Breast epithelium (tissue), 4 donors: Measurements from ENCODE around the gene RBM5. TPM values are rescaled to one million over a fixed set of nuclear protein-coding genes. Genes with fewer than 3 reads are reported as not detected.
A peak's percentile ranks its signal among the peaks of the same experiment; 100 is the strongest.

Experiments
- DNase-seq, 2 donors: peaks; one replicate each; pipeline ENCODE4 v3.0.0-alpha.2; 2019; ENCODE audit warnings: low spot score in 2 of 2
- H3K27ac ChIP-seq, 2 donors: fragments of 200-600 bp; sonication (generic) in 1 of 2; one replicate each; pipeline ENCODE4 v1.5.1; 2016 to 2019; ENCODE audit warnings: mild to moderate bottlenecking in 1 of 2
- H3K27me3 ChIP-seq, 2 donors: fragments of 200-600 bp; sonication (generic) in 1 of 2; one replicate each; pipeline versions ENCODE4 v1.5.1 to v1.6.0; 2017 to 2019; ENCODE audit warnings: control low read depth in 1 of 2, mild to moderate bottlenecking in 1 of 2
- H3K36me3 ChIP-seq: fragments of 200-600 bp; one replicate; pipeline ENCODE4 v1.5.1; 2019
- H3K4me1 ChIP-seq, 2 donors: fragments of 200-600 bp; sonication (generic); one replicate each; pipeline ENCODE4 v1.5.1; 2016 to 2019; ENCODE audit warnings: control low read depth in 1 of 2
- H3K4me3 ChIP-seq, 3 donors: fragments of 200-600 bp; sonication (generic); 1 replicate in 2 of 3; 2 replicates in 1 of 3; pipeline ENCODE4 v1.5.1; 2016 to 2019; ENCODE audit warnings: mild to moderate bottlenecking in 3 of 3, moderate library complexity in 2 of 3
- H3K9me3 ChIP-seq, 2 donors: fragments of 200-600 bp; sonication (generic) in 1 of 2; one replicate each; pipeline ENCODE4 v1.5.1; 2016 to 2019; ENCODE audit warnings: control low read depth in 1 of 2
- CTCF ChIP-seq, 3 donors: fragments of 450-650 bp; IDR thresholded peaks; one replicate each; pipeline ENCODE4 v1.5.1; 2016 to 2017; ENCODE audit warnings: antibody characterized with exemption in 3 of 3, mild to moderate bottlenecking in 3 of 3, moderate library complexity in 3 of 3
- POLR2A ChIP-seq: fragments of 450-650 bp; IDR thresholded peaks from one replicate; pipeline ENCODE4 v1.6.1; 2016; ENCODE audit warnings: antibody characterized with exemption, mild to moderate bottlenecking, moderate library complexity
- POLR2AphosphoS5 ChIP-seq, 3 donors: sonication (generic); formaldehyde crosslinking; IDR thresholded peaks; one replicate each; pipeline ENCODE4 v1.6.1; 2017; ENCODE audit warnings: antibody characterized with exemption in 3 of 3
- intact Hi-C: fragments of 100-400 bp; cut with DNase I; formaldehyde crosslinking; loops from one replicate; pipeline ENCODE4 v1.15.1; 2023; ENCODE audit warnings: low total_unique reads
- total RNA-seq, 3 donors: library from RNA; depleted of rRNA; stranded (reverse); fragments of >200 nt; gene quantifications; one replicate each; pipeline ENCODE4 v1.1.0, GENCODE V29; 2016

The RBM5 gene
- total RNA-seq, 3 donors from 2014 or later, result 214 to 343 (median 296) TPM

GRCh38 chr3:50147447-50147846, 58.7 kb downstream of the RBM5 start:
- Histone ChIP-seq H3K9me3 (no peaks in the 10 kb centered on the region), H3K4me3 (no peak overlapping the region), H3K27ac (no peak overlapping the region), H3K36me3 (no peaks in the 10 kb centered on the region), H3K4me1 (peaks cover 13 to 32% of the 10 kb centered on the region in 2 donors), H3K27me3 (no peaks in the 10 kb centered on the region)
- intact Hi-C loops, result no loop called here
- no peak for DNase-seq
- TF ChIP-seq POLR2AphosphoS5 (IDR thresholded peaks at IDR 0.05), result no peak
- no peak for TF ChIP-seq CTCF (IDR thresholded peaks at IDR 0.05)
- no peak for TF ChIP-seq POLR2A

GRCh38 chr3:50147861-50148260, 59.1 kb downstream of the RBM5 start:
- intact Hi-C loops, result no loop called here
- H3K27me3 ChIP-seq, result no peaks in the 10 kb centered on the region
- peak overlapping the region in 1 of 2 donors; percentile 38 for H3K27ac ChIP-seq
- H3K9me3 ChIP-seq, result no peaks in the 10 kb centered on the region
- no peaks in the 10 kb centered on the region for H3K36me3 ChIP-seq
- H3K4me3 ChIP-seq, result no peak overlapping the region
- peaks cover 13 to 32% of the 10 kb centered on the region in 2 donors for H3K4me1 ChIP-seq
- no peak for TF ChIP-seq CTCF (IDR thresholded peaks at IDR 0.05)
- no peak for TF ChIP-seq POLR2A
- TF ChIP-seq POLR2AphosphoS5 (IDR thresholded peaks at IDR 0.05), result no peak
- DNase-seq, result no peak

GRCh38 chr3:50150404-50150750, 61.7 kb downstream of the RBM5 start:
- Histone ChIP-seq H3K36me3 (no peaks in the 10 kb centered on the region), H3K9me3 (no peaks in the 10 kb centered on the region), H3K27me3 (no peaks in the 10 kb centered on the region), H3K4me3 (no peak overlapping the region), H3K4me1 (peaks cover 13 to 32% of the 10 kb centered on the region in 2 donors), H3K27ac (peak overlapping the region; percentile 79 to 91)
- DNase-seq, result no peak
- intact Hi-C loops, result no loop called here
- TF ChIP-seq CTCF (IDR thresholded peaks at IDR 0.05), result no peak
- no peak for TF ChIP-seq POLR2AphosphoS5 (IDR thresholded peaks at IDR 0.05)
- no peak for TF ChIP-seq POLR2A

- TF ChIP-seq POLR2A, result no peak
- no peak for TF ChIP-seq POLR2AphosphoS5 (IDR thresholded peaks at IDR 0.05)
- no peak for TF ChIP-seq CTCF (IDR thresholded peaks at IDR 0.05)
- Histone ChIP-seq H3K4me1 (peaks cover 13 to 32% of the 10 kb centered on the region in 2 donors), H3K4me3 (peak overlapping the region in 1 of 3 donors; percentile 19), H3K27ac (peak overlapping the region; percentile 79 to 91), H3K9me3 (no peaks in the 10 kb centered on the region), H3K27me3 (no peaks in the 10 kb centered on the region), H3K36me3 (no peaks in the 10 kb centered on the region)
- peak; percentile 85 to 93 for DNase-seq
- intact Hi-C loops, result no loop called here
These were observed 62.4 kb downstream of the RBM5 start for GRCh38 chr3:50150863-50151686.

GRCh38 chr3:50151728-50152127, 63.0 kb downstream of the RBM5 start:
- Histone ChIP-seq H3K27me3 (no peaks in the 10 kb centered on the region), H3K27ac (peak overlapping the region; percentile 79 to 91), H3K4me1 (peaks cover 13 to 32% of the 10 kb centered on the region in 2 donors), H3K9me3 (no peaks in the 10 kb centered on the region), H3K36me3 (no peaks in the 10 kb centered on the region), H3K4me3 (peak overlapping the region in 1 of 3 donors; percentile 19)
- intact Hi-C loops, result no loop called here
- TF ChIP-seq POLR2AphosphoS5 (IDR thresholded peaks at IDR 0.05) (no peak), POLR2A (no peak), CTCF (IDR thresholded peaks at IDR 0.05) (no peak)
- DNase-seq, result no peak
